GM15510 (cell line): ENCODE data around the gene HOXA11.

ENCODE experiments used
- POLR2A ChIP-seq: IDR thresholded peaks from 3 replicates; pipeline ENCODE4 v1.6.1; 2011; ENCODE audit warnings: borderline replicate concordance; ENCODE audit not compliant: insufficient read length; ENCODE audit errors: extremely low read depth

The HOXA11 gene

DNA sequence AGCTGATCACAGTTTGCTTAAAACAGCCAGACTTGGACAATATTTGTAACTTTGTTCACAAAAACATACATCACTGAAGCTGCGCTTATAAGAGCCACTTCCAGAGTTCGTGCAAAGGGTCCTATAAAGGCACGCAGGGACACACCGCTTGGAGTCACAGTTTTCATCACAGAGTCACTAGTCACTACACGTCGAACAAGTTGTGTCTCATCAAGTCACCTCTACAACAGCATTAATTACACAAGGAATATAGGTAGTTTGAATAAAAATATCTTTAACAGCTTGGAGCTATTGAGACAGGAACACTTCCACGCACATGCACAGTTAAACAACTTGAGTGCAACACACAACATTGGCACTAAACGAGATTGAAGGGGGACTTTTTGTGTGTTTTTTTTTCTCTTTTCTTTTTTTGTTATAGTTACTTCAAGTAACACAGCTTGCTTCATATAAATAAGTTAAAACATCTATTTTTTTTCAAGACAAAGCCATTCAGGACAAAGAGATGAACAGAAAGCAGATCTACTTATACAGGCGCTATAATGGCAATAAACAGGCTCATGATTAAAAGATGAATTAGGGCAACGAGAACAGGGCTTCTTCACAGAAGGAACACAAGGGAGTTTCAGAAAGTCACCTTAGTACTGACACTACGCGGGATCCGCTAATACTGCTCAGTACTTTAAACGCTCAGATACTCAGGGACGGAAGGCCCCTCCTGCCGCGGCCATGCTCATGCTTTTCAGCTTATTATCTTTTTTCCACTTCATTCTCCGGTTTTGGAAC is 43.7 kb downstream of the HOXA11 start:
- no peak for TF ChIP-seq POLR2A

DNA sequence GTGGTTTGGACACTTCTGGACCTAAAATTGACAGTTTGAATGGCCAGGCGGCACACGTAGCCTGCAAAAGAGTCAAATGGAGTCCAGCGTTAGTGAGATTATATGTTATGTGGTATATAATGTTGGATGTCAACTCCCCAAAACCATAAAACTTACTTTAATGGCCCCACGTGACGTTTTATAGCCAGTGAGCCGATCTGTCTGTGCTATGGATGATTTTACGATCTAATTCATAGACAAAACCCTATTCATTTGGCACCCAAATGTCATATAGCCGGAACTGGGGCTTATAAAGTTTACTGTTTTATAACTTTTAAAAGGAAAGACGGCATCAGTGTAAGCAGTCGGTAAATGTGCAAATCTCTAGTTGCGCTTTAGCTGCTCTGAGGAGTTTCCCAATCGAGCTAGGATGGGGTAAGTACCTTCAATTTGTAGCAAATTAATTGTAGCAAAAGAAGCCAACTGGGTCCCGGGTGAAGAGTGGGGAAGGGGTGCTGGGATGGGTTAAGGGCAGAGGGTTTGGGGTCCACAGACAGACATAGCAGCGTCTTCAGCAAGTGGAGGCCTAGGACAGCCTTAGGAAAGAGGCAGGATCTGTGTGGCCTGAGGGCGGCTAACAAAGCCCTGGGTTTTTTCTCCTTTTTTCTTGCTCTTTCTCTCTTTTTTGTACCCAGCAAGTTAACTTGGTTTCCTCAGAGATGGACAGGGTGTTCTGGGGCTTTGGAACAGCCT is 44.7 kb downstream of the HOXA11 start:
- TF ChIP-seq POLR2A = no peak

DNA sequence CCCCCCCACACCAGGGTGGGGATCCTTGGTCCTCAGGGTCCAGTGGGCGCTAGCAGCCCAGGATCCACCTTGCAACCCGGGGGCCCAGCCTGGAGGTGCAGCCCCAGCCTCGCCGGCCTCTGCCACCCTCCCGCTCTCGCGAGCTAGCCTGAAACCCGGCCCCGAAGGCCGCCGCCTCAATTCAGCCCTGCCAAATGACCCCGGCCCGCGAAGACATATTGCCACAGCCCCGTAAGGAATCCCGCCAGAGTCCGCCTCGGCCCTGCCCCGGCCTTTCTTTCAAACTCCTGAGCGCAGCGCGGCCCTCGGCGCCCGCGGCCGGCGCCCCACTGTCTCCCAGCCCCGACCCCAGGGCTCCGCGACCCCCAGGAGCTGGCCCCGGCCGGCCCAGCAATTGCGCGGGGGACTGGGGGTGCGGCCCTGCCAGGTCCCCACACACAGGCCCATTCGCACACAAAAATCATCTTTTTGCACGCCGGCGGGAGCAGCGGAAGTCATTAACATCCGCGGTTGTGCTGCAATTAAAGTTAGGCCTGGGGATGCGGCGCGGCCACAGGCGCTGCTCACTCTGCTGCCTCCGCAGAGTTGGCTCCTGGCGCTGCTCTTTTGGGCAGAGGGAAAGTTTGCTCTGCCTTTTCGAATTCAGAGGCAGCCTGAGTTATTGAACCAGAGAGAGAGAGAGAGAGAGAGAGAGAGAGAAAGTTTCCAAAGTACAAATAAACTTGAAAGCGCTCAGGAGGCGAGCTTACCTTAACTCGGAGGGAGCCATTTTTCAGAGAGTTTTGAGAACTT is 45.5 kb downstream of the HOXA11 start:
- TF ChIP-seq POLR2A = no peak

DNA sequence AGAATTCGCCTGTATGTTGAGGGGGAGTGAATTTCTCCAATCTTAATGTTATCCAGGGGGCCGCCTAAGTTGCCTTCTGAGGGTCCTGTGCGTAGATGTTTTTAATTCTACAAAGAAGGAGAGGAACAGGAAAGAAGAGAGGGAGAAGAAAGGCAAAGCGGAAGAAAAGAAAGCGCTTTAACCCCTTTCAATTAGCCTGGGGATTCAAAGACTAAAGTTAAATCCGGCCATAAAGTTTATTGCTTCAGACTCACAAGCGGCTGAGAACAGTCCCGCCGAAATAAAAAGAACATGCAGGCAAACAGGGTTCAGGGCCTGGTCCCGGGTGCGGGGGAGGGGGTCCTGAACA is 46.1 kb downstream of the HOXA11 start:
- no peak for TF ChIP-seq POLR2A

DNA sequence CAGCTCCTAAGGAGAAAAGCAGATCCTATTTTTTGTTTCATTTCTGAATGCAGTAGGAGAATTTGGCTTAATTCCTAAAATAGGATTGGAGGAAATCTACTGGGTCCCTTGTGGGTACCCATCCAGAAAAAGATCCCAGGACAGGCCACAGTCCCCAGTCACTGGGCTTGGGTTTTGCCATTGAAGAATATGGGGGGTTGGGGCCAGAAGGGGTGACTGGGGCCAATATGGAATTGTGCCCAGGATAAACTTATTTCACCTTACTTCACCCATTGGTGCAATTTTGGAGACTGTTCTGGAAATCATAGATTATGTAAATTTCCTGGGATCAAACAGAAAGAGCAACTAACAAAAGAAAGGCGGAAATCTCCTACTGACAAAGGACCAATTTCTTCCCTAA is 46.6 kb downstream of the HOXA11 start:
- TF ChIP-seq POLR2A = no peak

DNA sequence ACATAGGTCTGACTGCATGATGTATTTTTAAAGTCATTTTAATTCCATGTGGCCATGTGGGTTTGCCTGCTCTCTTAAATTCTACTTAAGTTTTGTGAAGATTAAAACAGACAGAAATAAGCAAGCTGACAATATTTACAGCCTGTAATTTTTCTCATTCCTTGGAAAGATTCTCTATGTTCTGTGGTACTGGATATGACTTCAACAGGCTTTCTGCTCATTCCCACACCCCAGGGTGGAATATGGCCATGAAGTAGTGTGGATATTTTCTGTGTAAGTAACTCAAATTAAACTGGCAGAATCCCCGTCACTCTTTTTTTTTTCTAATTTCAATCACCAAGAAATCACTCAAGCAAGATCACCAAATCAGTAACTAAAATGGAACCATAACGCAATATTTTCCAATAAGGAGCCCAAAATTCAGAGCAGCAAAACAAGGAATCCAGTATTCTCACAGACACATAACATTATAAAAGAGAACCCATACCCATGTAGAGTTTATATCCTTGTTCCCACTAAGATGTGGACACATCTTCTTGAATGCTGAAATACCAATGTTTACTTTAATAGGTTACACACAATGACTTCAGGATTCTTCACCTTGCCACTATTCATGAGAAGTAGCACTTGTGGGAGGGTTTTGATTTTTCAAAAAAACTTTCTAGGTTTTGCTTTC is 47.3 kb downstream of the HOXA11 start:
- TF ChIP-seq POLR2A = no peak

DNA sequence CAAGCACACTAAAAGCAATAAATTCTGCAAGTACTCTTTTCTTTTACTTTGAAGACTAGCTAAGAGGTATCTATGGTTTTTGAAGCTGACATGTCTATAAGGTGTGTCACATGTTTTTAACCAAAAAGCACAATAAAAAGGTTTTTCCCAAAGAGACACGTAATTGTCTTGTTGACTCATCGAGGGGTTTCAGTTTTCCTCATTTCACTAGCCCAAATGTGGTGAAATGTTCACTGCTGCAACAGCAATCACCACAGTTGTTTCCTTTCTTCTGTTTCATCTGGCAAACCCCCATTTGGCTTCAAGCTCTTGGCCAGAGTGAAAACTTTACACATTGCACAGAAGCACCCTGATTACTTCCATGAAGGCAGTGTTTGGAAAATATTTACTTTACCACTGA is 50.6 kb downstream of the HOXA11 start:
- no peak for TF ChIP-seq POLR2A

DNA sequence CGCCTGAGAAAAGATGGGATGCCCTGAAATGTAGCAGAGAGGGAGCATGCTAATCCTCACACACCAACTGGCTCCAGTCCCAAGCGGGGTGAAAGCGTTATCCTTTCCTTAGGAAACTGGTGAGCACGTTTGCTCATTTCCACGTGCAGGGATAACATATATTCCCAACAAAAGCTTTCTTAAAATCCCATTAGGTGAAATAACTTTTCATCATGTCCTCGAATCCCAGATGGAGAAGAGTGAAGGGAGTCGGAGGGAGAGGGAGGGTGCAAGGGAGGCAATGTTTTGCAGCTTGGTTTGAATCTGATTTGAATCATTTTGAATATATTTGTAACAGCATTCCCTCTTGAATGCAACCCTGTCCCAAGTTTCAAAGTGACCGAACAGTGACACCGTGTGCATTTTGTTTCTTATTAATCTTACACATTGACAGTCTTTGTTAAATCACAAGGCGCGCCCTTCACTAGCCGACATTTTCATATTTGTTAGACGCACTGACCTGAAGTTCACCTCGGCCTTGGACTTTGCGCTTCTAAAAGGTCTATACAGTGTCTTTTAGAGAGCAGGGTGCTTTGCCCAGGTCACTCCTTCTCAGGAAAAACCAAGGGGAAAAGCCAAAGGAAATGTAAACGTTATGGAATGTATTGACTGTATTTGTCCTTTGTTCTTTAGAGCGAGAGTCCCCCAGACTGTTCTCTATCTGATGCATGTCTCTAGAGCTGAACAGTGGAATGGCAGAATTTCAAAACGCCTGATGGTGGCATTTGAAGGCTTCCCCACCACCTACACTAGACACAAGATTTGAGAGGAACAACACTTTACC is 51.4 kb downstream of the HOXA11 start:
- no peak for TF ChIP-seq POLR2A

DNA sequence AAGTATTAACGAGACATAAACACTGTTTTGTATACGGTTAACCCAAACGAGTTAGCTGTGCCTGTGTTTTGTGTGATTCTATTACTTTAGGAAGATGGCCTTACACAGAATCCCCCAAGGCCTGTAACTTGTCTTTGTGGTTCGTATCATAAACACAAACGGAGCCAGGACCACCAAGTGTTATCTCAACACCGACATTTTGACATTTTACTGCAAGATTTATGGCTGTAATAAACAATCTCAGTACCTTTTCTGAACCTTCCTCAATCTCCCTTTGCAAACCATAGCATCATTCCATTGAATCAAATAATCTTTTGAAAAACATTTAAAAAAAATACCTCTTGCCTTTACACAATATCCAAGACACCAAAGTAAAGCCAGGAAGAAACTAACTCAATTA is 52.1 kb downstream of the HOXA11 start:
- no peak for TF ChIP-seq POLR2A

DNA sequence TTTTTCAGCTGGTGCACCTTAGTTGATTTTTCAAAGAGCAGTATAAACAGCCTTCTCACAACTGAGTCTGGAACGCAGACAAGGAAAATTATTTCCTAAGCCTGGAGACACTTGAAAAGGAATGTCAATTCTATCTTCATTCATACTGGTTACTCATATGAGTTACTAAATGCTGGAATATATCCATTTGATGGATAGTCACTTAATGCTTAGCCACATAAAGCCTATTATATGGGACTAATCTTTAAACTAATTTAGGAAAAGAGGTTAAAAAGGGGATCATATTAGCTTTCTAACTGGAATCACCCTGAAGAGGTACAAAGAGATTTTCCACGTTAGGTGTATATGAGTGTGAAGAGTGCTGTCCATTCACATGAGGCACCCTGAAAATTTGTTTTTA is 52.8 kb downstream of the HOXA11 start:
- no peak for TF ChIP-seq POLR2A

DNA sequence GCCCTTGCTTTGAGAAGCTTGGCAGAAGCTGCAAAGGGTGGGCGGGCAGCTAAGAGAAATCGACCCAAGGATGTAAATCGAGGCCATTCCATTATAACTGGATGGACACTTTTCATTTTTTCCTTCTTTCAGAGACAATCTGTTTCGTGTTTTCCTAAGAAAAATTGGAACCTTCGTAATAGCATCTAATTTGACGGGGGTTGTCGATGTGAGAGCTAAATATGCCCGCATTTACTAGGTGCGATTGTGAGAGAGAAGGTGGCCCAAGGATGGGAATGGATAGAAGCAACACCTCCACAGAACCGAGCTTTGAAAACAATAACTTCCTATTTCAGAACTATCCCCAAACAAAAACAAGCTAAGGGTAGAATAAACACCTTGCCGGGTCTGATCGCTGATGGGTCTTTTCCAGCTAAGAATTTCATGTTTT is 53.6 kb downstream of the HOXA11 start:
- TF ChIP-seq POLR2A = no peak
